Measurements from ENCODE around the gene XXYLT1. TPM values are rescaled to one million over a fixed set of nuclear protein-coding genes. Genes with fewer than 3 reads are reported as not detected.

Gene XXYLT1
- total and polyA plus RNA-seq, 9 of the 15 experiments (the other 6 are each of a cell fraction or from before 2014, with no cell fraction given): 1.9 to 18.9 (median 15.0) TPM

DNA sequence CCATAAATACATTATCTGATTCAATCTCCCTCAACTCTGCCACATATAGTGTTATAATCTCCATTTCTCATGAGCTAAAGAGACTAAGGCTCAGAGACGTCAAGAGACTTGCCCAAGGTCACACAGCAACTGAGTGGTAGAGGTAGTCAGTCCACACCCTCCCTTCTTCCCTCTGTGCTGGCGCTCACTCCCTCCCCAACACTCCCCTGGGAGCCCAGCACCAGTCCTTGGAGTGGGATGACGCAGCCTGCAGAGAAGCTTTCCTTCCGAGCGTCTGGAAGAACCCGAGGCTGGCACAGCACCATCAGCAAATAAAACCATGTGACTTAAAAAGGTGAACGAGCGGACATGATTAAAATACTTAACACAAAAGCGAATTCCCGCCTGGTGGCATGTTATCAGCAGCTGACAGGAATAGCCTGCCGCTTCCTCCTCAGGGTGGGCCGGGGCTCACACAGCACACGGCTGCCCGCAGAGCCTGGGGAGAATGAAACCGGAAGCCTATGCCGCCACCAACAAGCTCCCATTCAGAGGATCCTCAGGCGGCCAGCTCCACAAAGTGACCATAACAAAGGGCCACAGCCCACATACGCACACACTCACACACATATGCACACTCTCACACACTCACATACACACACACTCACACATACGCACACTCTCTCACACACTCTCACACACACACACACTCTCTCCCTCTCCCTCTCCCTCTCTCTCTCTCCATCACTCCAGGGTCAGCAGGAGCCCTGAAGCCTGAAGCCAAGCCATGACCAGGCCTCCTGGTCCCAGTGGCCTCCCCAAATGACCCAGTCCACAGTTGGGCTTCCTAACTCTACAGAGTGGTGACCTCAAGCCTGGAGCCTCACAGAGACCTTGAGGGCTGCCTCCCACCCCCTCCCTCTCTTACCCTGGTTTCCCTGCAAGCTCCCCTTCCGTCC, 120.5 kb downstream of the XXYLT1 start (continued):
- TF ChIP-seq CBX3 (IDR thresholded peaks at IDR 0.05; ENCODE audit: borderline replicate concordance in 1 of 2, low read length in 2 of 2) (peak in 1 of 2 experiments; percentile 74; a peak in 1 of 3 replicates), POLR2B (IDR thresholded peaks at IDR 0.05; ENCODE audit: low read depth, partially characterized antibody) (peak; percentile 71), NCOA6 (IDR thresholded peaks at IDR 0.05) (no peak), BRF1 (IDR thresholded peaks at IDR 0.05; ENCODE audit: borderline replicate concordance, extremely low read depth, insufficient read length) (no peak), U2AF2 (optimal IDR thresholded peaks at IDR 0.05; ENCODE audit: low read depth, low read length) (no peak), ETS1 (conservative IDR thresholded peaks at IDR 0.05; ENCODE audit: control insufficient read depth, low read depth, low read length) (0 out of 2 replicates have a peak, but pooled peaks have one; percentile 29), PHTF2 (CRISPR knock-in tag; IDR thresholded peaks at IDR 0.05) (no peak), HSF4 (CRISPR knock-in tag; IDR thresholded peaks at IDR 0.05; ENCODE audit: borderline replicate concordance) (no peak; the same call in 1 of the 2 replicates), CHD2 (IDR thresholded peaks at IDR 0.05; ENCODE audit: low read depth, low read length) (no peak), TCF3 (CRISPR knock-in tag; IDR thresholded peaks at IDR 0.05) (peak; percentile 83), RNF219 (CRISPR knock-in tag; IDR thresholded peaks at IDR 0.05) (no peak), SRSF9 (IDR thresholded peaks at IDR 0.05; ENCODE audit: borderline replicate concordance, low read depth, low read length) (no peak), PREB (CRISPR knock-in tag; IDR thresholded peaks at IDR 0.05) (no peak), NR2F6 (CRISPR knock-in tag; IDR thresholded peaks at IDR 0.05) (no peak), MCM5 (IDR thresholded peaks at IDR 0.05; ENCODE audit: low read depth) (no peak), ATF7 (IDR thresholded peaks at IDR 0.05) (peak; percentile 41; the same call in 1 of the 2 replicates)
- TF ChIP-seq, protein P1, sequence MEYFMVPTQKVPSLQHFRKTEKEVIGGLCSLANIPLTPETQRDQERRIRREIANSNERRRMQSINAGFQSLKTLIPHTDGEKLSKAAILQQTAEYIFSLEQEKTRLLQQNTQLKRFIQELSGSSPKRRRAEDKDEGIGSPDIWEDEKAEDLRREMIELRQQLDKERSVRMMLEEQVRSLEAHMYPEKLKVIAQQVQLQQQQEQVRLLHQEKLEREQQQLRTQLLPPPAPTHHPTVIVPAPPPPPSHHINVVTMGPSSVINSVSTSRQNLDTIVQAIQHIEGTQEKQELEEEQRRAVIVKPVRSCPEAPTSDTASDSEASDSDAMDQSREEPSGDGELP (CRISPR knock-in tag; IDR thresholded peaks at IDR 0.05; ENCODE audit: borderline replicate concordance): peak; percentile 92
- TF ChIP-seq, protein P2, sequence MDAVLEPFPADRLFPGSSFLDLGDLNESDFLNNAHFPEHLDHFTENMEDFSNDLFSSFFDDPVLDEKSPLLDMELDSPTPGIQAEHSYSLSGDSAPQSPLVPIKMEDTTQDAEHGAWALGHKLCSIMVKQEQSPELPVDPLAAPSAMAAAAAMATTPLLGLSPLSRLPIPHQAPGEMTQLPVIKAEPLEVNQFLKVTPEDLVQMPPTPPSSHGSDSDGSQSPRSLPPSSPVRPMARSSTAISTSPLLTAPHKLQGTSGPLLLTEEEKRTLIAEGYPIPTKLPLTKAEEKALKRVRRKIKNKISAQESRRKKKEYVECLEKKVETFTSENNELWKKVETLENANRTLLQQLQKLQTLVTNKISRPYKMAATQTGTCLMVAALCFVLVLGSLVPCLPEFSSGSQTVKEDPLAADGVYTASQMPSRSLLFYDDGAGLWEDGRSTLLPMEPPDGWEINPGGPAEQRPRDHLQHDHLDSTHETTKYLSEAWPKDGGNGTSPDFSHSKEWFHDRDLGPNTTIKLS (IDR thresholded peaks at IDR 0.05; ENCODE audit: borderline replicate concordance, low read depth): no peak
- TF ChIP-seq, protein P3, sequence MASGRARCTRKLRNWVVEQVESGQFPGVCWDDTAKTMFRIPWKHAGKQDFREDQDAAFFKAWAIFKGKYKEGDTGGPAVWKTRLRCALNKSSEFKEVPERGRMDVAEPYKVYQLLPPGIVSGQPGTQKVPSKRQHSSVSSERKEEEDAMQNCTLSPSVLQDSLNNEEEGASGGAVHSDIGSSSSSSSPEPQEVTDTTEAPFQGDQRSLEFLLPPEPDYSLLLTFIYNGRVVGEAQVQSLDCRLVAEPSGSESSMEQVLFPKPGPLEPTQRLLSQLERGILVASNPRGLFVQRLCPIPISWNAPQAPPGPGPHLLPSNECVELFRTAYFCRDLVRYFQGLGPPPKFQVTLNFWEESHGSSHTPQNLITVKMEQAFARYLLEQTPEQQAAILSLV (tag; IDR thresholded peaks at IDR 0.05): 0 out of 2 replicates have a peak, but pooled peaks have one; percentile 48

Data from K562 (cell line).